Activated gamma-delta T cell treated with anti-CD3 and anti-CD28 coated beads, Interleukin-2, amount 50 U/mL, for 16 hours (primary cell): ENCODE measurements around the gene GIGYF2.
"Not testable (repeated sequence)": the region's sequence is repeated elsewhere in the genome, so short reads cannot be mapped to it uniquely, and the experiment has no call there.

ENCODE experiments used
- DNase-seq: peaks from one replicate; pipeline ENCODE4 v3.0.0-alpha.2; 2020; ENCODE audit warnings: low read depth

Gene GIGYF2

DNA sequence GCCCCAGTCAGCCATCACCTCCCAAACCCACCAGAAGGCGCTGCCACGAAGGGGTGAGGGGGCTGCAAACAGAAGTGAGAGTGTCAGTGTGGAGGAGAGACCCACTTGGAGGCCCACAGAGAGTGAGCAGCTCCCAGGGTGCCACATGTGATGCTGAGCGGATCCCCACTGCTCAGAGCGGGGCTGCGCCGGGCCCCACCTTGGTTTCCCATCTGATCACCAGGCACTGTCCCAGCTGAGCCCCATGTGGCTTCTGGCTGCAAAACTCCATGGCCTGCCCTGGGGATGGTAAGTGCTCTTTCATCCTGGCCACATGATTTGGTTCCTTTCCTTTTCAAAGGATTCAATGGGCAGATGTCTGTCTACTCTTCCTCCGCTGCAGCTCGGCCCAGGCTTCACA, 196.7 kb downstream of the GIGYF2 start:
- no peak for DNase-seq

DNA sequence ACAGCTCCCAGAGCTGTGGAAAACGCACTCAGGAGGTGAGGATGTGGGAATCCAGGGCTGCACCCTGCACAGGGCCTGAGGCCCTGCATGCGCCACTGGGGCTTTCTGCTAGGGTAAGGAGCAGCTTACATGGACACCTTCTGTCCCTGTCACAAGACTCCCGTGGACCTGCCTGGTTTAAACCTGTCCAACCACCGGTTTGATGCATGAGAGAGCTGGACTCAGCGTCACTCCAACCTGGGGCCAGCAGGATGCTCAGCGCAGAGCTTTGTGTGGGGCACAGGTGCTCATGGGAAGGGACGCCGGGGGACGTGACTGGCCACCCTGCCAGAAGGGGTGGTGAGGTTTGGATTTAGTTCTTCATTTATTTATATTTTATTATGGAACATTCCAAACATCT, 197.1 kb downstream of the GIGYF2 start:
- DNase-seq = no peak

DNA sequence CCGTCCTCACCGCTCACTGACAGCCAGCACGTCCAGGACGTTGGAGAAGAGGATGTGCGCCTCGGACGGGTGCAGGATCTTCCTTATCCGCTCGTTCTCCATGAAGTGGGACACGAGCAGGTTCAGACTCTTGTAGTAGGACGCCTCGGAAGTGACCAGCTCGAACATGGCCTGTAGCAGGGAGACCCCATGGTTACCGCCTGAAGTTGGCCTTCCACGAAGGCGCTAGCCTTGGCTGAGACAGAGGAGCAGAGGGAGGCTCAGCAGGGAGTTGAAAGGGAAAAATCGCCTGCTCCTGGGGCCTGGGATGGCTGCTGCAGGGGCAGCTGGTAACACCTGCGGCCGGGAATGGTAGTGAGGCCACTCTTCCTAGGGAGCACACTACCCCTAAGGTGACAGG, 197.6 kb downstream of the GIGYF2 start:
- no peak for DNase-seq

DNA sequence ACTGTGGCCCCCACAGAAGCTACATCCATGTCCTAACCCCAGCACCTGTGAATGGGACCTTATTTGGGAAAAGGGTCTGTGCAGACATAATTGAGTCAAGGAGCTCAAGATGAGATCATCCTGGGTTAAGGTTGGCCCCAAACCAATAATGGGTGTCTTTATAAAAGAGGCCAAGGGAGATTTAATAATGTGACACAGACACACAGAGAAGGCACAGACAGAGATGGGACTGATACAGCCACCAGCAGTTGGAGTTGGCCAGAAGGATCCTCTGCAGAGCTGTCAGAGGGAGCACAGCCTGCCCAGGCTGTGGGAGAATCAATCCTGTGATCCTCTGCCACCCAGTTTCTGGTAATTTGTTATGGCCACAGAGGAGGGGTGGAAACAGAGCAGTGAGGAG, 199.0 kb downstream of the GIGYF2 start:
- DNase-seq = no peak

DNA sequence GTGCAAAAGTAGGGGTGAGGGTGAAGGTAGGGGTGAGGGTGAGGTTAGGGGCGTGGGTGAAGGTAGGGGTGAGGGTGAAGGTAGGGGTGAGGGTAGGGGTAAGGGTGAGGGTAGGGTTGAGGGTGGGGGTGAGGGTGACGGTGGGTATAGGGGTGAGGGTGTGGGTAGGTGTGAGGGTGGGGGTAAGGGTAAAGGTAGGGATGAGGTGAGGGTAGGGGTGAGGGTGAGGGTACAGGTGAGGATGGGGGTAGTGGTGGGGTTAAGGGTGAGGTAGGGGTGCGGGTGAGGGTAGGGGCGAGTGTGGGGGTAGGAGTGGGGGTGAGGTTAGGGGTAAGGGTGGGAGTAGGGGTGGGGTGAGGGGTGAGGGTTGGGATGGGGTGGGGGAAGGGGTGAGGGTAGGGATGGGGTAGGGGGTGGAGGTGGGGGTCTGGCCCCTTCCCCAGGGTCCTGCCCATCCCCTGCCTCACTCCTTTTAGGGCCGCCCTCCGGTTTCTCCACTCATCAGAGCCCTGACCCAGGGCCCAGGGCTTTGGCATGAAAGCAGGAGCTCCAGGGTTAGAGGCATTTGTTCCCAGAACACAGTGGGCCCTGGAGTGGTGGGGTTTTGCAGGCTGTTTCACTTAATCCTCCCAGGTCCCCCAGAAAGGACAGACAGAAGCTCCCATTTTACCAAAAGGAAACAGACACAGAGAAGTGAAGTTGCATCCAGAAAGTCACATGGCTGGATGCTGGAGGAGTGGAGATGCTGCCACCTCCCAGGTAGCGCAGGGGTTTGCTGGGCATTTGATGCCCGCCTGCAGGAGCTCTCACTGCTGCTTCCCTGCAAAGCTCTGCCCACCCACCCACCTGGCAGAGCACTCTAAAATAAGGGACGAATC, 199.8 kb downstream of the GIGYF2 start:
- no peak for DNase-seq

DNA sequence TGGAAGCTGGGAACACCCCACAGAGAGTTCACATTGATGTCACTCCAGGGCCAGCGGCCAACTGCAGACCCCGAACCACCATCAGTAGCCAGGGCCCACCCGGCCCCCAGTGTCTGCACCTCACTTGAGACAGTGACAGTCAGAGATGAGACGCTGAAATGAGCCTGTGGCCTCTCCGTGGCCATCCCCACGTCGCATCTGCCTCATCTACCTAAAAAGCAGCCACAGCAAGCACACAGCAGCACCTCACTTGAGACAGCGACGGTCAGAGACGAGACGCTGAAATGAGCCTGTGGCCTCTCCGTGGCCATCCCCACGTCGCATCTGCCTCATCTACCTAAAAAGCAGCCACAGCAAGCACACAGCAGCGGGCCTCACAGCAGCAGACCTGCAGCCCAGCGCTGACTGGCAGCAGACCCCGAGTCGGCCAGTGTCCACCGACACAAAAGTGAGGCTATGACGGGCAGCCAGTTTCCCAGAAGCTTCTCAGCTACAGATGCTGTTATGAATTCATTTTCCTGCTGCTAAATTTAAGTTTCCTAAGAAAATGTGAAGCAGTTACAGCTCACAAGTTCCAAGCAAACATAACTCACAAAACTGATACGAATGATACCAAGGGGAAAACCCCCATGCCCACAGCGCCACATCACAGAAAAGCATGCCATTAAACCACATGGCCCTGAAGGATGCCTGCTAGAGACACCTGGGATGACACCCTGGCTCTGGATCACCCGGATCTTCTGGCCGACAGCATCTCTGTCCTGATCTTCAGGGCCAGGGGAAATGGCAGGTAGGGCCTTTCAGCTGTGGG, 200.7 kb downstream of the GIGYF2 start:
- no peak for DNase-seq

DNA sequence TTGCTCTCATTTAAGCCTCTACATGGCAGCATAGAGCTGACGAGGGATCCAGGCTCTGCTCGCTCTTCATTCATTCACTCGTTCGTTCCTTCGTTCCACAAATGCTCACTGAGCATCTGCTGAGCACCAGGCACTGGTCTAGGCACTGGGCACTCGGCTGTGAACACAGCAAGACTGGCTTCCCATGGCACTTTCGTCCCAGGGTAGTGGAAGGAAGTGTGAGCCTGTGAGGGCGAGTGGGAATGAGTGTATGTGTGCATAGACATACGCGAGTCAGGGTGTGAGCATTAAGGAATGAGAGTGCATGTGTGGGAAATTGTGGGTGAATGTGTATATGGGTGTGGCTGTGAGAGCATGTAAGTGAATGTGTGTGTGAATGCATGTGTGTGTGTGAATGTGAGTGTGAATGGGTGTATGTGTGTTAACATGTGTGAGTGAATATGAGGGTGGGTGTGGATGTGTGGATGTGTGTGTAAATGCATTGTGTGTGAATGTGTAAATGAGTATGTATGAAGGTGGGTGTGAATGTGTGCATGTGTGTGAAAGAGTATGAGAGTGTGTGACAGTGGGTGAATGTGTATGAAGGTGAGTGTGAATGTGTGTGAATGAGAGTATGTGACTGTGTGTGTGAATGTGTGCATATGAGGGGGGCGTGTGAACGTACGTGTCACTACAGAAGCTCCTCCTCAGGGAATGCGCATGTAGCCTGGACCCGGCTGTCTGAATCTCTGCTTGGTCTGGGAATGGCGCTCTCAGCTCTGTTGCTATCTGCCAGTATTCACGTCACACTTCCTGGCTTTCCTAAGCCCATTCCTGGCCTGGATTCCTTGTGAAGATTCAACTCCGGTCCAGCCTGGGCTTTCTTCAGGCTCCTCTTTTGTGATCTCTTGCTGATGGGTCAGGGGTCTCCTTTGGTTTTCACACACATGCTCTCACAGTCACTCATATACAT, 201.7 kb downstream of the GIGYF2 start:
- DNase-seq = no peak

DNA sequence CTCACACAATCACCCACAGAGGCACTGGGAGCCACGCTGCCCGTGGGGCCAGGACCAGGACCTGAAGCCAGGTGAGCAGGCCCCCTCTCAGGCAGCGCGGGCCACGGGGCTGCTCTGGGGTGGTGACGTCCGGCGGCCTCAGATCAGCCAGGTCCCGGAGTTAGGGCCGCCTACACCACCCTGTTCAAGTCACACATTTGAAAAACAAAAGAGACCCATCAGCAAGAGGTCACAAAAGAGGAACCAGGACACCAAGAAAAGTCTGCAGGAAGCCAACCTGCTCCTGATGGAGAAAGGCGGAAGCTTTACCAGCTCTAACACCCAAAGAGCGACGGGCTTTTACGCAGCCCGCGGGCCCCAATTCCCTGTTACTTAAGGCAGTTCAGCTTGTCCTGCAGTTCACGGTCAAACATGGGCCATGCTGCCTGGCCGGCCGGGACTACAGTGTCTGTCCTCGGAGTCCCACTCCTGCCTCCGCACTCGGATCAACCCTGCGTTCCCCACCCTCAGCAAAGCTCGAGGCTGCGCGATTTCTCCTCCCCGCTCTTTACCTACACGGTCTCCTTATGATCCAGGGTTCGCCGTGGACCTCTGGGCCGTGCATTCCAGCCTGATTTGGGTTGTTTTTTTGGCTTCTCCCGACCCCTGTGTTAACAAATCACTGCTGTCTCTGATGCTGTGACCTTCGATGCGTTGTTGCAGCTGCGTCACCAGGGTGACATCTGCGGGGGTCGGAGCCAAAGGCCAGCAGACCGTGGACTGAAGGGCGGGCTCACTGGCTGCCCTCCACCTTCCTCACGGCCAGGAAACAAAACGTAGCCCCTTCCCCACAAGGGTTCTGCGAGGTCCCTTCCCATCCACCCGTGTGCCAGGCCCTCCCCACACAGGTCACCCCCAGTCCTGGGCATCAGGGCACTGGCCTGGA, 203.9 kb downstream of the GIGYF2 start:
- no peak for DNase-seq

DNA sequence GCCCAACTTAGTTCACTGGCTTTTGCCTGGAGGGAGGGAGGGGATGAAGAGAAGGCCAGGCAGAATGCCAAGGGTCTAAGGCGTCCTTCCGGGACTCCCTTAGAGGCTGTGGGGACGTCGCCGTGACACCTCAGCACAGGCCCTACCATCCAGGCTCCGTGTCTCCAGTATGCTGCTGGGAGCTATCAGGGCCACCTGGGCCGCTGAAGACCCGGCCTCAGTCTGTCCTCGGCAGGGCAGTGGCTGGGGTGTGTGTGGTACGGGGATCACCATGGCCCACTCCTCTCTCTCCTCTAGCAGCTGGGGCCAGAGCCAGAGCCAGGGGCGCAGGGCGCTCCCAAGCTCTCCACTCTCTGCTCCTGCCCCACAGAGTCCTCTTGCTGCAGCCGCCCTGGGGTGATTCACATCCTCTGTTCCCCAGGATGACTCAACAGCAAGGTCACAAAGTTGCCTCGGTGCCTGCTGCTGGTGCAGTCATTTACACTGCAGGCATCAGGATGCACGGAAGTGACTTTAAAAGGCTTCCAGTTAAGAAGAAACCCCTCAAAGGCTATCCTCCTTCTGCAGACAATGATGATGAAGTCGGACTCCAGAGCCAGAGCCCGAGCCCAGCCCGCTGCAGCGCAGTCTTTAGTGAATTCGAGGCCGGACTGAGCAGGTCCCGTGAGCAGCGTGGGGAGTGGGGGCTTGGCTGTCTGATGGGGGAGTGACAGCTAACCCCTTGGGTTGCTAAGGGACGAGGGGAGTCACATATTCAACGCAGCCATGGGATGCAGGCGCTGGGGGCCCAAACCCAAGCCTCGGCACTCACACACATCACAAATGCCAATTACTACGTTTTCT, 204.8 kb downstream of the GIGYF2 start:
- no peak for DNase-seq

DNA sequence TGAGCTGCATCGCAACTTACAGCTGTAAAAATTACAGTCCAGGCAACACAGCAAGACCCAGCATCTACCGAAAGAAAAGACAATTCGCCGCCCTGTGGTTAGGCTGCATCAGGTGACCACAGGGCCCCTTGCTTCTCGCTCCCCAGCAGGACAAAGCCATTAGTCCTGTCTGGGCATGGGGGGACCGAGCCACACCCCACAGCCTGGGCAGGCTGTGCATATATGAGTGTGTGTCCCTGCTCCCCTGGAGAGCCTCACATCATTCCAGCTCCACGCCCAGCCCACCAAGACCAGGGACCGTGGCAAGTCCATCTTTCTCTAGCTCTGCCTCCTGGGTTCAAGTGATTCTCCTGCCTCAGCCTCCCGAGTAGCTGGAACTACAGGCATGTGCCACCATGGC, 206.9 kb downstream of the GIGYF2 start:
- no peak for DNase-seq

DNA sequence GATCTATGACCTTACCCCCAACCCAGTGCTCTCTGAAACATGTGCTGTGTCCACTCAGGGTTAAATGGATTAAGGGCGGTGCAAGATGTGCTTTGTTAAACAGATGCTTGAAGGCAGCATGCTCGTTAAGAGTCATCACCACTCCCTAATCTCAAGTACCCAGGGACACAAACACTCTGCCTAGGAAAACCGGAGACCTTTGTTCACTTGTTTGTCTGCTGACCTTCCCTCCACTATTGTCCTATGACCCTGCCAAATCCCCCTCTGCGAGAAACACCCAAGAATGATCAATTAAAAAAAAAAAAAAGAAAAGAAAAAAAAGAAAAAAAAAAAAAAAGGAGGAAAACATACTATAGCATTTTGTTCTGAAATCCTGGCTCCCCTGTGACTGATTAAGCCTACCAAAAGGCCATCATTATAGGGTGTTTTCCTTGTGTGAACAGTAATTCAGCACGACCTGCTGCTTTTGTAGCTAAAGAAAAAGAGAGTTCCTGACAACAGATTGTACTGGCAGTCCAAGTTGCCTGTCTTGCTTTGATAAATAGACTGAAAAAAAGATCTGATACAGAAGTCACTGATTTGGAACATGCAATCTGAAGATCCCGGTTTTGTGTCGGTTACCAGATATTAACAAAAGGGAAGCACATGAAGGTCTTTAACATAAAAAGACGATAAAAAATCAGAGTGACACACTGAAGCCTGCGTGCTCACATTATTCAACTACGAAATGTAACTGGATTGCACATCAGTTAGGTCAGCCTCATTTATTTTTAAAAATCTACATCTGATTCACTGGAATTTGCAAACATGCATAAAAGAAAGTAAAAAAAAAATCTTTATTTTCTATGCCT, 210.0 kb downstream of the GIGYF2 start:
- DNase-seq = not testable (repeated sequence)

DNA sequence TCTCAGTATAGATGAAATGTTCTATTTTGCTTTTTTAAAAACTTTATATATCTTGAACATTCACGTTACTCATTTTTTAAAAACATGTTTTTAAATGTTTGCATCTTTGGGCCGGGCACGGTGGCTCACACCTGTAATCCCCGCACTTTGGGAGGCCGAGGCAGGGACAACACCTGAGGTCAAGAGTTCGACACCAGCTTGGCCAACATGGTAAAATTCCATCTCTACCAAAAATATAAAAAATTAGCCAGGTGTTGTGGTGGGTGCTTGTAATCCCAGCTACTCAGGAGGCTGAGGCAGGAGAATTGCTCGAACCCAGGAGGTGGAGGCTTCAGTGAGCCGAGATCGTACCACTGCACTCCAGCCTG, 210.6 kb downstream of the GIGYF2 start:
- not testable (repeated sequence) for DNase-seq

DNA sequence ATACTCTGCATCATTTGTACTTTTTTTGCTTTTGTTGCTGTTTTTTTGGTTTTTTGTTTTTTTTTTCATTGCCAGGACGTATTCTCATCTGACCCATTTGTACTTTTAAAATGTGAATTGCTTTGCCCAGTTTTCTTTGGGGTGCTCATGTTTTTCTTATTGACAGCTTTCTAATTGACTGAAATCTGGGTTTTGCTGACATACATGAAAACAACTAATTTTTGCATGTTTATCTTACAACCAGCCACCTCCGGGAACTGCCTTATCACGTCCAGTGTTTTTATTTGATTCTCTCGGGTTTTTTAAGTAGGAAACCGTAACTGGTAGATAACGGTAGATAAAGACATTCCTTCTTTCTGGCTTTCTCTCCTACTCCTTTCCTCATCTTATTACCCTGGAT, 211.6 kb downstream of the GIGYF2 start:
- DNase-seq = no peak
